HG03097 (cell line): ENCODE measurements around the gene UFD1.

Experiments
- ATAC-seq: cut with Tn5 transposase; IDR thresholded peaks from one replicate; pipeline ENCODE4 v1.9.1; 2021; ENCODE audit not compliant: unreplicated experiment, low FRiP score

Gene UFD1

GRCh38 chr22:19478901-19479354 lies at the start of gene UFD1:
UFD1 (minus strand) TSS chr22:19479193; CDS start chr22:19479085, 108 bp downstream.
- peak; percentile 33 for ATAC-seq

- ATAC-seq = no peak
Measured at GRCh38 chr22:19527861-19528417, 48.9 kb upstream of the UFD1 start.

- ATAC-seq = no peak
Measured at GRCh38 chr22:19527321-19527721, 48.3 kb upstream of the UFD1 start.

- no peak for ATAC-seq
Measured at GRCh38 chr22:19526702-19527111, 47.7 kb upstream of the UFD1 start.

- ATAC-seq = no peak
Measured at GRCh38 chr22:19526076-19526701, 47.2 kb upstream of the UFD1 start.

GRCh38 chr22:19525666-19526065 lies 46.7 kb upstream of the UFD1 start:
- ATAC-seq = no peak

- no peak for ATAC-seq
Measured at GRCh38 chr22:19525116-19525660, 46.2 kb upstream of the UFD1 start.

- no peak for ATAC-seq
Measured at GRCh38 chr22:19524170-19525115, 45.5 kb upstream of the UFD1 start, which contains the start of gene CLDN5. CLDN5 (minus strand) TSS chr22:19524410; CDS start chr22:19524255, 155 bp downstream.

GRCh38 chr22:19523240-19524169 lies 44.5 kb upstream of the UFD1 start:
- no peak for ATAC-seq

GRCh38 chr22:19522881-19523239 lies 43.9 kb upstream of the UFD1 start:
- ATAC-seq = no peak

GRCh38 chr22:19522190-19522880 lies 43.3 kb upstream of the UFD1 start:
- no peak for ATAC-seq

- no peak for ATAC-seq
Measured at GRCh38 chr22:19520566-19521305, 41.7 kb upstream of the UFD1 start.

GRCh38 chr22:19520007-19520406 lies 41.0 kb upstream of the UFD1 start:
- no peak for ATAC-seq

- ATAC-seq = no peak
Measured at GRCh38 chr22:19519041-19519926, 40.3 kb upstream of the UFD1 start.

GRCh38 chr22:19518635-19519034 lies 39.6 kb upstream of the UFD1 start:
- no peak for ATAC-seq

GRCh38 chr22:19517919-19518611 lies 39.1 kb upstream of the UFD1 start:
- ATAC-seq = no peak

- ATAC-seq = no peak
Measured at GRCh38 chr22:19517171-19517500, 38.1 kb upstream of the UFD1 start.
